ENCODE data around the gene PGM5. TPM values are rescaled to one million over a fixed set of nuclear protein-coding genes. Genes with fewer than 3 reads are reported as not detected.

Gene PGM5
- total and polyA plus RNA-seq, 2 of the 8 experiments (the other 6 are each of a cell fraction or from before 2014, with no cell fraction given), result not detected

GRCh38 chr9:68552700-68553476 is 196.5 kb downstream of the PGM5 start:
- H3K9me3 ChIP-seq (ENCODE audit: insufficient read depth in 2 of 2, low read depth in 1 of 2, low read length in 1 of 2), result no peaks in the 10 kb centered on the region
- no peak overlapping the region for H3K4ac ChIP-seq (replicated peaks; ENCODE audit: insufficient read length, low read depth, low read length)
- H3K23me2 ChIP-seq (ENCODE audit: low read depth, low read length), result no peaks in the 10 kb centered on the region
- H2BK120ac ChIP-seq (replicated peaks; ENCODE audit: low read depth, low read length), result no peak overlapping the region
- H3K56ac ChIP-seq (replicated peaks; ENCODE audit: insufficient read length, low read depth, low read length), result no peak overlapping the region
- no peak for TF ChIP-seq ATF3 (IDR thresholded peaks at IDR 0.05; ENCODE audit: insufficient read depth, low read depth, low read length)
- TF ChIP-seq TCF12 (IDR thresholded peaks at IDR 0.05; ENCODE audit: low read depth, low read length), result no peak
- no peak for TF ChIP-seq RAD21 (IDR thresholded peaks at IDR 0.05 in 1 of 2, conservative IDR thresholded peaks at IDR 0.05 in 1 of 2; ENCODE audit: low read depth in 2 of 2, low read length in 2 of 2)
- no peak for TF ChIP-seq EGR1 (IDR thresholded peaks at IDR 0.05; ENCODE audit: borderline replicate concordance, low read depth, low read length)
- TF ChIP-seq CTBP2 (IDR thresholded peaks at IDR 0.05; ENCODE audit: borderline replicate concordance, insufficient read depth, insufficient read length, low read length), result no peak
- no peak for TF ChIP-seq SAP30 (IDR thresholded peaks at IDR 0.05; ENCODE audit: insufficient read depth, insufficient replicate concordance, low read length)
- no peaks in the 10 kb centered on the region for H4K20me1 ChIP-seq (replicated peaks in 1 of 2; ENCODE audit: control insufficient read depth in 1 of 2, insufficient read depth in 2 of 2, low read length in 2 of 2)
- no peak overlapping the region for H2BK20ac ChIP-seq (ENCODE audit: low read length)
- ChIA-PET POLR2A (ENCODE audit: partially characterized antibody) (no interaction called here), CTCF (ENCODE audit: partially characterized antibody) (interaction anchor here (0.7 kb wide), 1 partner anchor 117 kb away, joined by 3 read pairs; no protein-coding TSS in a partner anchor)
- H3K27me3 ChIP-seq (replicated peaks in 1 of 4; ENCODE audit: control insufficient read depth in 3 of 4, extremely low read depth in 1 of 4, insufficient read depth in 3 of 4, low read length in 3 of 4), result peaks cover 0 to 4% (median 0%) of the 10 kb centered on the region in 4 experiments; a peak in 1 of 7 replicates
- no peak overlapping the region for H3K4me3 ChIP-seq (ENCODE audit: extremely low read depth in 1 of 4, insufficient read depth in 2 of 4, low read depth in 3 of 4, low read length in 4 of 4)
- H2AFZ ChIP-seq (ENCODE audit: low read length), result no peak overlapping the region
- no peak overlapping the region for H3K14ac ChIP-seq (ENCODE audit: insufficient read length)
- H4K5ac ChIP-seq (ENCODE audit: insufficient read length, low read depth, low read length), result no peak overlapping the region
- H2BK12ac ChIP-seq (ENCODE audit: low read depth, low read length), result no peak overlapping the region
- H2BK15ac ChIP-seq (ENCODE audit: low read length), result no peak overlapping the region
- peaks cover 0 to 3% (median 1%) of the 10 kb centered on the region in 4 experiments; a peak in 2 of 7 replicates for H3K4me1 ChIP-seq (replicated peaks in 1 of 4; ENCODE audit: control insufficient read depth in 3 of 4, insufficient read depth in 4 of 4, low read length in 3 of 4)
- H3K18ac ChIP-seq (ENCODE audit: extremely low read depth, low read length), result no peak overlapping the region
- H2BK5ac ChIP-seq (ENCODE audit: low read depth, low read length), result no peak overlapping the region
- no peak overlapping the region for H3K23ac ChIP-seq (ENCODE audit: insufficient read length)
- WGBS, 2 experiments (ENCODE audit: extremely low coverage in 1 of 2, insufficient coverage in 1 of 2, insufficient read length in 1 of 2, insufficient replicate concordance in 2 of 2, low coverage in 1 of 2, low lambda C conversion rate in 2 of 2, missing lambda C conversion rate in 1 of 2), result 86% methylated on average over 3 of the region's 3 CpGs; no CpG with 5 or more reads in 1 of the 2 experiments
- no peak for DNase-seq (ENCODE audit: low read depth in 1 of 2, low spot score in 2 of 2)
- no peaks in the 10 kb centered on the region for H3K36me3 ChIP-seq (ENCODE audit: control insufficient read depth in 2 of 4, insufficient read depth in 4 of 4, low read length in 3 of 4)
- H4K8ac ChIP-seq (ENCODE audit: extremely low read depth, insufficient read depth, low read length), result no peak overlapping the region
- no peak overlapping the region for H4K91ac ChIP-seq (replicated peaks; ENCODE audit: insufficient read length, low read length)
- no peak overlapping the region for H2AK5ac ChIP-seq (ENCODE audit: low read depth, low read length)
- H3K4me2 ChIP-seq (ENCODE audit: insufficient read depth in 1 of 2, low read depth in 2 of 2, low read length in 2 of 2), result no peak overlapping the region
- H3K27ac ChIP-seq (ENCODE audit: low read depth, low read length), result no peak overlapping the region
- FAIRE-seq, result no peak
- no peaks in the 10 kb centered on the region for H3K79me2 ChIP-seq (ENCODE audit: control insufficient read depth in 1 of 2, insufficient read depth in 2 of 2, low read length in 2 of 2)
- no peak overlapping the region for H3K9ac ChIP-seq (replicated peaks in 1 of 4; ENCODE audit: extremely low read depth in 1 of 4, low read depth in 3 of 4, low read length in 3 of 4)
- H3K79me1 ChIP-seq (ENCODE audit: low read depth, low read length), result no peaks in the 10 kb centered on the region
